Osteoblast (primary cell): ENCODE results near the gene PEF1. TPM values are rescaled to one million over a fixed set of nuclear protein-coding genes. Genes with fewer than 3 reads are reported as not detected.

ENCODE experiments used
- DNase-seq: peaks from one replicate; pipeline ENCODE4 v3.0.0; 2011; ENCODE audit warnings: low spot score, mixed read lengths; ENCODE audit not compliant: insufficient read length; ENCODE audit errors: missing footprints
- H2AFZ ChIP-seq: 2 replicates; pipeline ENCODE4 v1.6.0; 2011; ENCODE audit warnings: mild to moderate bottlenecking, low read length
- H3K27ac ChIP-seq: 2 replicates; pipeline ENCODE4 v1.5.1; 2011; ENCODE audit warnings: mild to moderate bottlenecking, low read depth, low read length, moderate library complexity
- H3K27me3 ChIP-seq: 2 replicates; pipeline ENCODE4 v1.6.0; 2012; ENCODE audit warnings: mild to moderate bottlenecking, control low read depth, inconsistent platforms, low read length, moderate library complexity; ENCODE audit not compliant: insufficient read depth
- H3K36me3 ChIP-seq: 2 replicates; pipeline ENCODE4 v1.5.1; 2011; ENCODE audit warnings: mild to moderate bottlenecking, low read length, control low read depth, moderate library complexity; ENCODE audit not compliant: insufficient read depth
- H3K4me1 ChIP-seq: 2 replicates; pipeline ENCODE4 v1.5.1; 2011; ENCODE audit warnings: mild to moderate bottlenecking, low read length, control low read depth, moderate library complexity; ENCODE audit not compliant: insufficient read depth
- H3K4me2 ChIP-seq: 2 replicates; pipeline ENCODE4 v1.6.0; 2011; ENCODE audit warnings: mild to moderate bottlenecking, low read length; ENCODE audit not compliant: insufficient read depth
- H3K4me3 ChIP-seq: fragments of 200-600 bp; sonication (generic); 3 replicates; pipeline ENCODE4 v1.5.1; 2012; ENCODE audit warnings: mild to moderate bottlenecking, low read length, inconsistent platforms; ENCODE audit not compliant: insufficient read depth
- H3K79me2 ChIP-seq: 2 replicates; pipeline ENCODE4 v1.6.0; 2012; ENCODE audit warnings: mild to moderate bottlenecking, low read length, control low read depth, inconsistent platforms; ENCODE audit not compliant: insufficient read depth
- H3K9me3 ChIP-seq: 2 replicates; pipeline ENCODE4 v1.5.1; 2011; ENCODE audit warnings: low read depth, low read length, control low read depth
- H4K20me1 ChIP-seq: 2 replicates; pipeline ENCODE4 v1.6.0; 2012; ENCODE audit warnings: mild to moderate bottlenecking, low read length, control low read depth; ENCODE audit not compliant: insufficient read depth
- total RNA-seq: library from RNA; depleted of rRNA; stranded (reverse); fragments of >200 nt; gene quantifications from 2 replicates; pipeline ENCODE4 v1.2.3, GENCODE V29; 2012
- TF ChIP-seq, protein P1 (sequence below): IDR thresholded peaks from 2 replicates; pipeline ENCODE4 v1.5.1; 2011; ENCODE audit warnings: mild to moderate bottlenecking, low read depth, low read length, moderate library complexity; ENCODE audit errors: extremely low read depth

PEF1 gene
- total RNA-seq, 1 donor = 86.5 TPM

DNA sequence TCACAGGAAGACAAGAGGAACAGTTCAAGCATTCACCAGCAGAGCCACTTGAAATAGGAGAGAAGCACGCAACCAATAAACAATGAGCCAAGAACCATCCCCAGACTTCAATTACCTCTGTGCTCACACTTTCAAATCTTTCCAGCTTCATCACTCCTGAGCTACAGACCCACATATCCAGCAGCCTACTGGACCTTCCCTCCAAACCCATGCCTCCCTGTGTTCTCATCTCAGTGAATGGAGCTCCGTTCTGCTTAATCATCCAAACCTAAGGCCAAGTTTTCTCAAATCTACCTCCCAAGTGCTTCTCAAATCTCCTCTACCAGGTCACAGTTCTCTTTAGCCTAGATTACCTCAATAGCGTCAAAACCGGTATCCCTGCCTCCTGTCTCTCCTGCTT lies 3.7 kb downstream of the PEF1 start:
- Histone ChIP-seq H3K4me2 (no peak overlapping the region), H2AFZ (no peak overlapping the region), H3K27me3 (no peaks in the 10 kb centered on the region), H3K79me2 (peaks cover 83% of the 10 kb centered on the region), H3K9me3 (no peaks in the 10 kb centered on the region), H3K36me3 (no peaks in the 10 kb centered on the region), H3K4me1 (peaks cover 35% of the 10 kb centered on the region), H3K27ac (no peak overlapping the region), H3K4me3 (no peak overlapping the region), H4K20me1 (peaks cover 22% of the 10 kb centered on the region)
- DNase-seq = no peak
- TF ChIP-seq, protein P1, sequence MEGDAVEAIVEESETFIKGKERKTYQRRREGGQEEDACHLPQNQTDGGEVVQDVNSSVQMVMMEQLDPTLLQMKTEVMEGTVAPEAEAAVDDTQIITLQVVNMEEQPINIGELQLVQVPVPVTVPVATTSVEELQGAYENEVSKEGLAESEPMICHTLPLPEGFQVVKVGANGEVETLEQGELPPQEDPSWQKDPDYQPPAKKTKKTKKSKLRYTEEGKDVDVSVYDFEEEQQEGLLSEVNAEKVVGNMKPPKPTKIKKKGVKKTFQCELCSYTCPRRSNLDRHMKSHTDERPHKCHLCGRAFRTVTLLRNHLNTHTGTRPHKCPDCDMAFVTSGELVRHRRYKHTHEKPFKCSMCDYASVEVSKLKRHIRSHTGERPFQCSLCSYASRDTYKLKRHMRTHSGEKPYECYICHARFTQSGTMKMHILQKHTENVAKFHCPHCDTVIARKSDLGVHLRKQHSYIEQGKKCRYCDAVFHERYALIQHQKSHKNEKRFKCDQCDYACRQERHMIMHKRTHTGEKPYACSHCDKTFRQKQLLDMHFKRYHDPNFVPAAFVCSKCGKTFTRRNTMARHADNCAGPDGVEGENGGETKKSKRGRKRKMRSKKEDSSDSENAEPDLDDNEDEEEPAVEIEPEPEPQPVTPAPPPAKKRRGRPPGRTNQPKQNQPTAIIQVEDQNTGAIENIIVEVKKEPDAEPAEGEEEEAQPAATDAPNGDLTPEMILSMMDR = no peak

DNA sequence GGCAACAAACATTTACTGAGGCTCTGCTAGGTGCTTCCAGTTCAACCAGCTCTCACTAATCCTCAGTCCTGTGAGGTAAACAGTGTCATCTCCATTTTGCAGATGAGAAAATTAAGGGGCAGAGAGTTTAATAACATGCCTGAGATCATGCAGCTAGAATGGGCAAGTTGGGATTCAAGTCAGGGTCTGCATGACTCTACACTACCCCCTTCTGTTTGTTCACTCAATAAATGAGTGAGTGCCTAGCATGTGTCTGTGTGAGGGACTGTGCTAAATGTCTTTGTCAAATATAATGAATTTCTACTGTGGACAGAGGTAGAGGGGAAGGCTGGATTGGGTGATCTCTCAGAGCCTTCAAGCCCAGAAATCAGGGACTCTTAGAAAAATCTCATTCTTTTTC lies 4.5 kb downstream of the PEF1 start:
- Histone ChIP-seq H3K9me3 (no peaks in the 10 kb centered on the region), H4K20me1 (peaks cover 29% of the 10 kb centered on the region), H3K4me2 (peak overlapping the region; percentile 21), H2AFZ (no peak overlapping the region), H3K36me3 (no peaks in the 10 kb centered on the region), H3K79me2 (peaks cover 84% of the 10 kb centered on the region), H3K27ac (peak overlapping the region; percentile 59), H3K4me3 (no peak overlapping the region), H3K27me3 (no peaks in the 10 kb centered on the region), H3K4me1 (peaks cover 27% of the 10 kb centered on the region)
- TF ChIP-seq, protein P1 = no peak
- no peak for DNase-seq

DNA sequence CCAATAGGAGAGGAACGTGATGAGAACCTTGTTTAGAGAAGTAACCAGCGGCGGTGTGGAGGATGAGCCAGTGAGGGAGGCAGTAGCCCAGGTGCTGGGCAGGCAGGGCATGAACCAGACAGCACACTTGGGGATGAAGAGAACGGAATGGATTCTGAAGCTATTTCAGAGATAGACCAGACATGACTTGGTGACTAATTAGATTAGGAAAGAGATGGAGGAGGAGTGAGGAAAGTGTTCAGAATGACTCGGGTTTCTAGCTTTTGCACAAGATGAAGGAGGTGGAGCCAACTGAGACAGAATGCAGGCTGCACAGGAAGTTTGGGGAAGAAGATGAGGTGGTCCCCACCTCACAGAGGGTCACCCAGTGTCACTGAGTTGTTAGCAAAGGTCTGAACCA lies 5.1 kb downstream of the PEF1 start:
- peaks cover 32% of the 10 kb centered on the region for H4K20me1 ChIP-seq
- H3K4me2 ChIP-seq = peak overlapping the region; percentile 21
- no peaks in the 10 kb centered on the region for H3K27me3 ChIP-seq
- peak overlapping the region; percentile 59 for H3K27ac ChIP-seq
- peaks cover 89% of the 10 kb centered on the region for H3K79me2 ChIP-seq
- peaks cover 27% of the 10 kb centered on the region for H3K4me1 ChIP-seq
- no peaks in the 10 kb centered on the region for H3K9me3 ChIP-seq
- no peak overlapping the region for H3K4me3 ChIP-seq
- TF ChIP-seq, protein P1 = no peak
- H3K36me3 ChIP-seq = peaks cover 3% of the 10 kb centered on the region
- no peak overlapping the region for H2AFZ ChIP-seq
- peak; percentile 91 for DNase-seq

DNA sequence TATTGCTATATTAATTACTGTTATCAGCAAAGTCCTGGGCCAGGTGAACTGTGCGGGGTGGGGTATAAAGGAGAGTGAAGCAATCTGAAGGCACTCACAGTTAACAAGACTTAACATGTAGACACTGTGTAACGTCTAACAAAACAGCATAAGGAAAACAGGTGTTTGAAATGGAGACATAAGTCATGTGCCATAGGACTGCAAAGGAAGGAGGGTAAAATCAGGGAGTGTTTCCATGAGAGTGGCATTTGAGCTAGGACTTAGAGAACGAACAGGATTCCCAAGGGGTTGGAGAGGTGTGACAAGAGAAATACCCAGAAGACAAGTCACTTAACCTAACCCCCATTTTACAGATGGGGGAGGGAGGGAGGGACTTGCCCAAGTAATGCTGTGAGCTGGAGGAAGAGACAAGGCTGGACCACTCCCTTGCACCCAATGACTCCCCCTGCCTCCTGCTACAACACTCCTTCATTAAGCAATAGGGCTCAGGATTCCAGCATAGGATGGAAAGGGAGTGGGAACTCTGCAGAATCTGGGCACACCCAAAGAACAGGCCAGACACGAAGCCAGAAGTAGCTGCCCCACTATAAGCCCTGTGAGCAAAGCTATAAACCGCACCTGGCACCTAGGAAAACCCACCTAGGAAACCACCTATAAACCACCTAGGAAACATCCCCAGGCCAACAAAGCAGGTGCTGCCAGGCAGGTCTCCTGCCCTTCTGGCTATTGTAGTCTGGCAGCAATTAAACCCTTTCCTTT lies 6.6 kb downstream of the PEF1 start:
- peaks cover 12% of the 10 kb centered on the region for H3K36me3 ChIP-seq
- no peaks in the 10 kb centered on the region for H3K27me3 ChIP-seq
- H3K9me3 ChIP-seq = no peaks in the 10 kb centered on the region
- no peak overlapping the region for H3K4me2 ChIP-seq
- peaks cover 18% of the 10 kb centered on the region for H3K4me1 ChIP-seq
- H4K20me1 ChIP-seq = peaks cover 33% of the 10 kb centered on the region
- no peak for DNase-seq
- no peak overlapping the region for H2AFZ ChIP-seq
- no peak overlapping the region for H3K4me3 ChIP-seq
- TF ChIP-seq, protein P1 = no peak
- peaks cover 86% of the 10 kb centered on the region for H3K79me2 ChIP-seq
- no peak overlapping the region for H3K27ac ChIP-seq
